NT2/D1 (cell line): ENCODE measurements around the gene TAF1.
A peak's percentile ranks its signal among the peaks of the same experiment; 100 is the strongest.
"Not testable (repeated sequence)": the region's sequence is repeated elsewhere in the genome, so short reads cannot be mapped to it uniquely, and the experiment has no call there.

Source experiments
- DNase-seq: peaks from one replicate; pipeline ENCODE4 v3.0.0-alpha.2; 2011; ENCODE audit warnings: low read depth, low spot score
- H3K27me3 ChIP-seq: 2 replicates; pipeline ENCODE4 v1.6.0; 2011; ENCODE audit warnings: mild to moderate bottlenecking; ENCODE audit not compliant: insufficient read length, insufficient read depth
- H3K36me3 ChIP-seq: 2 replicates; pipeline ENCODE4 v1.6.1; 2011; ENCODE audit warnings: mild to moderate bottlenecking, low read length, mixed read lengths; ENCODE audit not compliant: insufficient read depth, insufficient read length
- H3K4me1 ChIP-seq: 2 replicates; pipeline ENCODE4 v1.5.1; 2011; ENCODE audit not compliant: insufficient read depth, insufficient read length
- H3K4me3 ChIP-seq: 2 replicates; pipeline ENCODE4 v1.5.1; 2011; ENCODE audit warnings: low read depth; ENCODE audit not compliant: insufficient read length
- H3K9ac ChIP-seq: 2 replicates; pipeline ENCODE4 v1.6.0; 2011; ENCODE audit warnings: low read depth; ENCODE audit not compliant: insufficient read length
- H3K9me3 ChIP-seq: 2 replicates; pipeline ENCODE4 v1.5.1; 2011; ENCODE audit warnings: mild to moderate bottlenecking, low read length; ENCODE audit not compliant: insufficient read depth
- SUZ12 ChIP-seq: IDR thresholded peaks from 2 replicates; pipeline ENCODE4 v1.6.1; 2011; ENCODE audit not compliant: insufficient read length, insufficient read depth; ENCODE audit errors: extremely low read depth
- YY1 ChIP-seq: IDR thresholded peaks from 2 replicates; pipeline ENCODE4 v1.6.1; 2011; ENCODE audit not compliant: insufficient read length, insufficient read depth
- ZNF274 ChIP-seq: IDR thresholded peaks from 2 replicates; pipeline ENCODE4 v1.6.1; 2011; ENCODE audit warnings: mild to moderate bottlenecking, low read depth, low read length

The TAF1 gene

DNA sequence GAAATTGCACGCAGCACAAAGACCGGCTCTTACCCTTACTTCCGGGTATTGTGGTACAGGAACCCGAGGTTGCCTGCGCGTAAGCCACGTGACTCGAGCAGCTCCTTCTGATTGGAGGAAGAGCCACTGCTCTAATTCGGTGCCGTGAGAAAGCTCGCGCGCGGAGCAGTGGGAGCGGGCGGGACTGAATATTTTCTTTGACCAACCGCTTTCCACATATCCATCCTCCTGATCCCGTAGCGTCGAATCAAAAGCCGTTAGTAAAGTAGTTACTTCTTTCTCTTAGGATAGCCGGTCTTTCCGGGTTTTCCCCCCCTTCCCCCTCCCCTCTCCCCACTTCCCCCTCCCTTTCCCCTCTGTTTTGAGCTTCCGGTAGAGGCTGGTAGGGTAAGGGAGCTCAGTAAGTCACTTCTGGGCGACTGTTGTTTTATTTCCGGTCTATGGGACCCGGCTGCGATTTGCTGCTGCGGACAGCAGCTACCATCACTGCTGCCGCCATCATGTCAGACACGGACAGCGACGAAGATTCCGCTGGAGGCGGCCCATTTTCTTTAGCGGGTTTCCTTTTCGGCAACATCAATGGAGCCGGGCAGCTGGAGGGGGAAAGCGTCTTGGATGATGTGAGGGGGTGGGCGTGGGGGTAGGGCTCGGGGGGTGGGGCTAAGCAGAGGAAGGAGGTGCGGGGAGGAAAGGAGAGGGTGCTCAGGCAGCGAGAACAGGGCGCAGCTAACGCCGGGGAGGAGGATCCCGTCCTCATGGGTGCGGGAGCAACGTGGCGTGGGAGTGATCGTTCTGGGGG is at the start of gene TAF1:
TAF1 (plus strand) TSS at position 483 of the 799 bp plus-strand sequence; CDS start at position 501, 18 bp downstream.
- peak; percentile 94 for DNase-seq
- peak within 1 kb of the TSS; percentile 99 for H3K9ac ChIP-seq
- no peaks in the 10 kb centered on the region for H3K4me1 ChIP-seq
- no peaks in the 10 kb centered on the region for H3K27me3 ChIP-seq
- H3K36me3 ChIP-seq, result peaks cover 26% of the 10 kb centered on the region
- peak within 1 kb of the TSS; percentile 99 for H3K4me3 ChIP-seq
- no peaks in the 10 kb centered on the region for H3K9me3 ChIP-seq
- TF ChIP-seq YY1, result no peak
- TF ChIP-seq SUZ12, result no peak
- no peak for TF ChIP-seq ZNF274

DNA sequence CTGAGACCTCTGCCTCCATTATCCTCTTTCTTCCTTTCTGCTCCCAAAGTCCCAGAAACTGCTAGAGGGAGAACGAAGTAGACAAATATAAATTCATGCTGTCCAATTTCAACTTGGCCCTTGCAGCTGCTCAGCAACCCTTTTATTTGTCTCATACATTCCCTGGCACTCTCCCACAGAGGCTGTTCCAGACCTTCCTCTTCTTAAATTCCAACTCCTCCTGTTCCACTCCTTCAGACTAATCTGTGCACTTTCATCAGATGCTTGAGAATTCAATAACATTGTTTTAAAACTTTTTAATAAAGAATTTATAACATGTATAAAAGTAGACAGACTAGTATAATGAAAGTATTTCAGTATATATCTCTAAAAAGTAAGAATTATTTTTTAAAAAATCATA is 49.2 kb upstream of the TAF1 start:
- not testable (repeated sequence) for H3K27me3 ChIP-seq, H3K4me1 ChIP-seq, H3K36me3 ChIP-seq, DNase-seq, H3K9me3 ChIP-seq, H3K9ac ChIP-seq, H3K4me3 ChIP-seq

- Histone ChIP-seq H3K36me3 (peaks cover 8% of the 10 kb centered on the region), H3K4me3 (no peak overlapping the region), H3K9ac (no peak overlapping the region), H3K4me1 (no peaks in the 10 kb centered on the region), H3K9me3 (no peaks in the 10 kb centered on the region), H3K27me3 (no peaks in the 10 kb centered on the region)
- TF ChIP-seq ZNF274 (no peak), YY1 (no peak), SUZ12 (no peak)
- DNase-seq, result no peak
Observed at GRCh38 chrX:71320126-71320525, 46.0 kb upstream of the TAF1 start.

- no peak overlapping the region for H3K9ac ChIP-seq
- no peak overlapping the region for H3K4me3 ChIP-seq
- DNase-seq, result no peak
- no peaks in the 10 kb centered on the region for H3K27me3 ChIP-seq
- TF ChIP-seq YY1 (no peak), ZNF274 (no peak), SUZ12 (no peak)
- peaks cover 11% of the 10 kb centered on the region for H3K9me3 ChIP-seq
- peaks cover 9% of the 10 kb centered on the region for H3K36me3 ChIP-seq
- no peaks in the 10 kb centered on the region for H3K4me1 ChIP-seq
Observed at GRCh38 chrX:71321731-71322130, 44.4 kb upstream of the TAF1 start.

DNA sequence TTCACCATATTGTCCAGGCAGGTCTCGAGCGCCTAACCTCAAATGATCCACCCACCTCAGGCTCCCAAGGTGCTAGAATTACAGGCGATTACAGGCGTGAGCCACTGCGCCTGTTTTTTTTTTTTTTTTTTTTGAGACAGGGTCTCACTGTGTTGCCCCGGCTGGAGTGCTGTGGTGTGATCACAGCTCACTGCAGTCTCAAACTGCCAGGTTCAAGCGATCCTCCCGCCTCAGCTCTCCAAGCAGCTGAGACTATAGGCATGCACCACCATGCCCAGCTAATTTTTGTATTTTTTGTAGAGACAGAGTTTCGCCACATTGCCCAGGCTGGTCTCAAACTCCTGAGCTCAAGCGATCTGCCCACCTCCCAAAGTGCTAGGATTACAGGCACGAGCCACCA is 41.7 kb upstream of the TAF1 start:
- Histone ChIP-seq H3K9me3 (peaks cover 16% of the 10 kb centered on the region), H3K36me3 (peaks cover 10% of the 10 kb centered on the region)
- not testable (repeated sequence) for H3K4me1 ChIP-seq, H3K27me3 ChIP-seq, H3K4me3 ChIP-seq, DNase-seq, H3K9ac ChIP-seq

- H3K27me3 ChIP-seq, result no peaks in the 10 kb centered on the region
- H3K4me3 ChIP-seq, result no peak overlapping the region
- TF ChIP-seq YY1, result no peak
- no peak for TF ChIP-seq SUZ12
- TF ChIP-seq ZNF274, result no peak
- peaks cover 10% of the 10 kb centered on the region for H3K36me3 ChIP-seq
- no peak overlapping the region for H3K9ac ChIP-seq
- peaks cover 16% of the 10 kb centered on the region for H3K9me3 ChIP-seq
- H3K4me1 ChIP-seq, result no peaks in the 10 kb centered on the region
- no peak for DNase-seq
Observed at GRCh38 chrX:71326394-71326793, 39.8 kb upstream of the TAF1 start.

GRCh38 chrX:71349151-71349665 is 16.9 kb upstream of the TAF1 start:
- not testable (repeated sequence) for H3K9ac ChIP-seq, DNase-seq, H3K9me3 ChIP-seq, H3K4me1 ChIP-seq, H3K36me3 ChIP-seq, H3K4me3 ChIP-seq, H3K27me3 ChIP-seq

DNA sequence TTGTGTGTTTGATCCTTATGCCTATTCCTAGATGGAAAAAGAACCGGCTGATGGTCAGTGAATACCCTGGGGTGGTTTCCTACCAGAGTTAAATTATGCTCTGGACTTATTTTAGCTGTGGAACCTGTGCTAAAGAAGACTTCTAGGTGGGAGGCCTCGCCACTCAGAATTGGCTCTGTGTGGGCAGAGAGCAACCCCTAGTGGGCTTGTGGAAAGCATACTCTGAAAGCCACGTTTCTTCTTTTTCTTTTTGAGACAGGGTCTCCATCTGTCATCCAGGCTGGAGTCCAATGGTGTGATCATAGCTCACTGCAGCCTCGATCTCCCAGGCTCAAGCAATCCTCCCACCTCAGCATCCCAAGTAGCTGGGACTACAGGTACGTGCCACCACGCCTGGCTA is 16.3 kb upstream of the TAF1 start:
- H3K36me3 ChIP-seq, DNase-seq, H3K9ac ChIP-seq, H3K4me3 ChIP-seq, H3K4me1 ChIP-seq, H3K27me3 ChIP-seq, H3K9me3 ChIP-seq: not testable (repeated sequence)

GRCh38 chrX:71352439-71352838 is 13.7 kb upstream of the TAF1 start:
- not testable (repeated sequence) for DNase-seq, H3K9ac ChIP-seq, H3K4me3 ChIP-seq, H3K4me1 ChIP-seq, H3K9me3 ChIP-seq, H3K36me3 ChIP-seq, H3K27me3 ChIP-seq
